RPMI8226 (cell line): ENCODE results near the gene IL34.

ENCODE experiments used
- DNase-seq: peaks from one replicate; pipeline ENCODE4 v3.0.0-alpha.2; 2015

The IL34 gene

DNA sequence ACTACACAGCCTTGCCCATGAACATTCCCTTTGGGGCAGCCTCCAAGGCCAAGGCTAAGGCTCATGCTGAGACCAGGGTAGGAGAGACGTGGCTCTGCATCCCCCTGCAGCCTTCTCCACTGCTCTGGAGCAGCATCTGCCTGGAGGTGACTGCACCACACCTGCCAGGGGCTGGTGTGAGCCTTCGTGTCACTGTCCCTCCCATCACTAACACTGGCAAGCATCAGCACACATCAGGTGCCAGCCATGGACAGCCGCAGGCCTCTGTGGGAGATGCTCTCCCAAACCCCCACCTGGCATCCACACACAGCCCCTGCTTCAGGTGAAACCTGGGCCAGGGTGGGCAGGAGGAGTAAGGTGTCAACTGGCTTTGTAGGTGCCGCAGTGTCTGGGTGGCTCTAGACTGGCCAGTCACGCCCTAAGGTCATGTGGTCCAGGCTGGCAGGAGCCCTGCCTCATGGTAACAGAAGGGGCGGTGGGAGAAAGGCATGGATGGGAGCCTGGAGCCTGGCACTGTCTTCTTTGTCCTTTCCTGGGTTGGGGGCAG is 57.5 kb downstream of the IL34 start:
- DNase-seq, result no peak

- DNase-seq, result no peak
These were observed 58.2 kb downstream of the IL34 start for GRCh38 chr16:70704586-70704985.

GRCh38 chr16:70705056-70705455 is 58.7 kb downstream of the IL34 start:
- DNase-seq, result no peak

- no peak for DNase-seq
These were observed 60.6 kb downstream of the IL34 start for GRCh38 chr16:70706948-70707465.

GRCh38 chr16:70708366-70709246 is 62.2 kb downstream of the IL34 start:
- DNase-seq, result no peak

- no peak for DNase-seq
These were observed 63.1 kb downstream of the IL34 start for GRCh38 chr16:70709457-70709856.

GRCh38 chr16:70709942-70710341 is 63.6 kb downstream of the IL34 start:
- no peak for DNase-seq
